KMS-11 (cell line): ENCODE measurements around the gene CFLAR.

Experiments used
- H2AFZ ChIP-seq: fragments of 200-600 bp; sonication (generic); 2 replicates; pipeline ENCODE4 v1.6.1; 2016; ENCODE audit warnings: antibody characterized with exemption, mixed run types, low read depth
- H3K27ac ChIP-seq: fragments of 200-600 bp; sonication (generic); 2 replicates; pipeline ENCODE4 v1.6.1; 2016; ENCODE audit warnings: mild to moderate bottlenecking, mixed run types
- H3K27me3 ChIP-seq: fragments of 200-600 bp; sonication (generic); 2 replicates; pipeline ENCODE4 v1.6.1; 2017; ENCODE audit warnings: mild to moderate bottlenecking, low read depth, mixed run types, moderate library complexity; ENCODE audit not compliant: insufficient read depth
- H3K36me3 ChIP-seq: fragments of 200-600 bp; sonication (generic); 2 replicates; pipeline ENCODE4 v1.6.1; 2017; ENCODE audit warnings: mild to moderate bottlenecking, mixed run types; ENCODE audit not compliant: insufficient read depth
- H3K4me1 ChIP-seq: fragments of 200-600 bp; sonication (generic); 2 replicates; pipeline ENCODE4 v1.6.1; 2016; ENCODE audit warnings: mild to moderate bottlenecking, low read depth, mixed run types; ENCODE audit not compliant: poor library complexity, severe bottlenecking
- H3K4me2 ChIP-seq: fragments of 200-600 bp; sonication (generic); 2 replicates; pipeline ENCODE4 v1.7.0; 2016; ENCODE audit warnings: mild to moderate bottlenecking, mixed run types
- H3K4me3 ChIP-seq: fragments of 200-600 bp; sonication (generic); IDR thresholded peaks from 2 replicates; pipeline ENCODE4 v1.6.1; 2017; ENCODE audit warnings: low read depth, low read length, mixed read lengths; ENCODE audit not compliant: insufficient read depth
- H3K79me2 ChIP-seq: fragments of 200-600 bp; sonication (generic); 2 replicates; pipeline ENCODE4 v1.6.1; 2016; ENCODE audit warnings: low read depth, mixed run types; ENCODE audit not compliant: insufficient read depth
- H3K9ac ChIP-seq: fragments of 200-600 bp; sonication (generic); 2 replicates; pipeline ENCODE4 v1.6.1; 2016; ENCODE audit warnings: mild to moderate bottlenecking, mixed run types
- H4K20me1 ChIP-seq: fragments of 200-600 bp; sonication (generic); 2 replicates; pipeline ENCODE4 v1.6.1; 2016; ENCODE audit warnings: mild to moderate bottlenecking, mixed run types; ENCODE audit not compliant: insufficient read depth
- CTCF ChIP-seq: fragments of 200-600 bp; sonication (generic); conservative IDR thresholded peaks from 2 replicates; pipeline ENCODE4 v1.6.1; 2017; ENCODE audit warnings: low read depth, mild to moderate bottlenecking, antibody characterized with exemption, low read length, moderate library complexity, mixed read lengths

Gene CFLAR

GRCh38 chr2:201156036-201156435, 40.1 kb downstream of the CFLAR start:
- no peaks in the 10 kb centered on the region for H4K20me1 ChIP-seq
- no peak overlapping the region for H2AFZ ChIP-seq
- H3K79me2 ChIP-seq: no peaks in the 10 kb centered on the region
- H3K4me1 ChIP-seq: peaks cover 29% of the 10 kb centered on the region
- H3K27ac ChIP-seq: no peak overlapping the region; the same call in 1 of the 2 replicates
- peaks cover 5% of the 10 kb centered on the region; the same call in 1 of the 2 replicates for H3K36me3 ChIP-seq
- no peak for TF ChIP-seq CTCF
- no peak overlapping the region for H3K4me2 ChIP-seq
- no peak overlapping the region for H3K9ac ChIP-seq
- H3K4me3 ChIP-seq: no peak overlapping the region
- no peaks in the 10 kb centered on the region for H3K27me3 ChIP-seq

GRCh38 chr2:201156640-201157039, 40.7 kb downstream of the CFLAR start:
- H3K4me2 ChIP-seq: no peak overlapping the region
- H3K79me2 ChIP-seq: no peaks in the 10 kb centered on the region
- H3K4me3 ChIP-seq: no peak overlapping the region
- no peak for TF ChIP-seq CTCF
- H3K27me3 ChIP-seq: no peaks in the 10 kb centered on the region
- H3K36me3 ChIP-seq: peaks cover 5% of the 10 kb centered on the region; the same call in 1 of the 2 replicates
- H3K4me1 ChIP-seq: peaks cover 23% of the 10 kb centered on the region
- H3K27ac ChIP-seq: peak overlapping the region; percentile 31; the same call in 1 of the 2 replicates
- no peaks in the 10 kb centered on the region for H4K20me1 ChIP-seq
- no peak overlapping the region for H3K9ac ChIP-seq
- H2AFZ ChIP-seq: no peak overlapping the region

- no peaks in the 10 kb centered on the region for H4K20me1 ChIP-seq
- H3K9ac ChIP-seq: no peak overlapping the region; the same call in 1 of the 2 replicates
- no peak overlapping the region for H3K4me3 ChIP-seq
- H3K4me1 ChIP-seq: peaks cover 22% of the 10 kb centered on the region
- no peak overlapping the region for H2AFZ ChIP-seq
- no peak for TF ChIP-seq CTCF
- H3K79me2 ChIP-seq: no peaks in the 10 kb centered on the region
- H3K36me3 ChIP-seq: peaks cover 5% of the 10 kb centered on the region; the same call in 1 of the 2 replicates
- peak overlapping the region; percentile 31; the same call in 1 of the 2 replicates for H3K27ac ChIP-seq
- H3K27me3 ChIP-seq: no peaks in the 10 kb centered on the region
- peak overlapping the region; percentile 40 for H3K4me2 ChIP-seq
Observed at GRCh38 chr2:201157694-201158093, 41.7 kb downstream of the CFLAR start.

GRCh38 chr2:201158111-201158929, 42.4 kb downstream of the CFLAR start:
- peak overlapping the region; percentile 31 for H3K27ac ChIP-seq
- H3K36me3 ChIP-seq: peaks cover 5% of the 10 kb centered on the region; the same call in 1 of the 2 replicates
- H3K4me1 ChIP-seq: peaks cover 22% of the 10 kb centered on the region
- H4K20me1 ChIP-seq: no peaks in the 10 kb centered on the region
- TF ChIP-seq CTCF: peak; percentile 79
- H3K79me2 ChIP-seq: no peaks in the 10 kb centered on the region
- H3K4me2 ChIP-seq: peak overlapping the region; percentile 40
- no peak overlapping the region for H2AFZ ChIP-seq
- H3K4me3 ChIP-seq: no peak overlapping the region
- no peaks in the 10 kb centered on the region for H3K27me3 ChIP-seq
- H3K9ac ChIP-seq: no peak overlapping the region; the same call in 1 of the 2 replicates
